ENCODE data around the gene NPHS1. TPM values are rescaled to one million over a fixed set of nuclear protein-coding genes. Genes with fewer than 3 reads are reported as not detected.

Gene NPHS1
- total and polyA plus RNA-seq, 2 experiments from 2014 or later, result not detected

GRCh38 chr19:35784503-35785338 lies 67.6 kb downstream of the NPHS1 start:
- TF ChIP-seq EZH2phosphoT487 (IDR thresholded peaks at IDR 0.05; ENCODE audit: insufficient read depth, low read depth) (no peak), EZH2 (IDR thresholded peaks at IDR 0.05; ENCODE audit: insufficient read depth, poor library complexity, severe bottlenecking) (no peak)
- Histone ChIP-seq H2AFZ (no peak overlapping the region), H3K9me3 (ENCODE audit: low read depth) (no peaks in the 10 kb centered on the region), H3K4me1 (ENCODE audit: insufficient read depth) (no peaks in the 10 kb centered on the region), H3F3A (ENCODE audit: insufficient read depth) (no peaks in the 10 kb centered on the region), H3K36me3 (ENCODE audit: low read depth) (no peaks in the 10 kb centered on the region), H3K4me2 (ENCODE audit: unreplicated experiment) (no peak overlapping the region), H3K4me3 (no peak overlapping the region), H3K79me2 (ENCODE audit: insufficient read depth) (no peaks in the 10 kb centered on the region), H3K9ac (no peak overlapping the region), H3K9me2 (ENCODE audit: insufficient read depth) (no peaks in the 10 kb centered on the region), H4K20me1 (ENCODE audit: insufficient read depth) (no peaks in the 10 kb centered on the region), H3K27me3 (replicated peaks; ENCODE audit: insufficient read depth) (no peaks in the 10 kb centered on the region), H3K27ac (no peak overlapping the region)
- WGBS, 2 experiments (ENCODE audit: low coverage in 1 of 2, low lambda C conversion rate in 2 of 2, missing lambda C conversion rate in 2 of 2), result 77 to 84% methylated on average over 19 to 44 of the region's 45 CpGs
- no peak for DNase-seq
- in situ Hi-C loops (cut with MboI), result no loop called here

GRCh38 chr19:35783469-35784434 lies 68.6 kb downstream of the NPHS1 start:
- no peaks in the 10 kb centered on the region for H3K27me3 ChIP-seq (replicated peaks; ENCODE audit: insufficient read depth)
- no peaks in the 10 kb centered on the region for H3K79me2 ChIP-seq (ENCODE audit: insufficient read depth)
- H3K4me3 ChIP-seq, result no peak overlapping the region
- no peaks in the 10 kb centered on the region for H3F3A ChIP-seq (ENCODE audit: insufficient read depth)
- TF ChIP-seq EZH2 (IDR thresholded peaks at IDR 0.05; ENCODE audit: insufficient read depth, poor library complexity, severe bottlenecking), result no peak
- no peak for TF ChIP-seq EZH2phosphoT487 (IDR thresholded peaks at IDR 0.05; ENCODE audit: insufficient read depth, low read depth)
- no peaks in the 10 kb centered on the region for H3K9me2 ChIP-seq (ENCODE audit: insufficient read depth)
- H4K20me1 ChIP-seq (ENCODE audit: insufficient read depth), result no peaks in the 10 kb centered on the region
- in situ Hi-C loops (cut with MboI), result no loop called here
- H3K9me3 ChIP-seq (ENCODE audit: low read depth), result no peaks in the 10 kb centered on the region
- no peak for DNase-seq
- H3K4me1 ChIP-seq (ENCODE audit: insufficient read depth), result no peaks in the 10 kb centered on the region
- no peaks in the 10 kb centered on the region for H3K36me3 ChIP-seq (ENCODE audit: low read depth)
- 84 to 91% methylated on average over 14 to 28 of the region's 28 CpGs for whole genome bisulfite sequencing, 2 experiments (ENCODE audit: low coverage in 1 of 2, low lambda C conversion rate in 2 of 2, missing lambda C conversion rate in 2 of 2)
- H3K9ac ChIP-seq, result no peak overlapping the region
- no peak overlapping the region for H2AFZ ChIP-seq
- no peak overlapping the region for H3K4me2 ChIP-seq (ENCODE audit: unreplicated experiment)
- no peak overlapping the region for H3K27ac ChIP-seq

- in situ Hi-C loops (cut with MboI), result no loop called here
- H3K36me3 ChIP-seq (ENCODE audit: low read depth), result no peaks in the 10 kb centered on the region
- no peaks in the 10 kb centered on the region for H3K9me3 ChIP-seq (ENCODE audit: low read depth)
- H4K20me1 ChIP-seq (ENCODE audit: insufficient read depth), result no peaks in the 10 kb centered on the region
- no peak overlapping the region for H3K4me3 ChIP-seq
- H3K27ac ChIP-seq, result no peak overlapping the region
- no peaks in the 10 kb centered on the region for H3K9me2 ChIP-seq (ENCODE audit: insufficient read depth)
- no peaks in the 10 kb centered on the region for H3F3A ChIP-seq (ENCODE audit: insufficient read depth)
- no peaks in the 10 kb centered on the region for H3K4me1 ChIP-seq (ENCODE audit: insufficient read depth)
- TF ChIP-seq EZH2 (IDR thresholded peaks at IDR 0.05; ENCODE audit: insufficient read depth, poor library complexity, severe bottlenecking) (no peak), EZH2phosphoT487 (IDR thresholded peaks at IDR 0.05; ENCODE audit: insufficient read depth, low read depth) (no peak)
- DNase-seq, result no peak
- 98 to 99% methylated on average over 9 to 11 of the region's 12 CpGs for WGBS, 2 experiments (ENCODE audit: low coverage in 1 of 2, low lambda C conversion rate in 2 of 2, missing lambda C conversion rate in 2 of 2)
- no peak overlapping the region for H2AFZ ChIP-seq
- H3K4me2 ChIP-seq (ENCODE audit: unreplicated experiment), result no peak overlapping the region
- no peak overlapping the region for H3K9ac ChIP-seq
- H3K27me3 ChIP-seq (replicated peaks; ENCODE audit: insufficient read depth), result no peaks in the 10 kb centered on the region
- no peaks in the 10 kb centered on the region for H3K79me2 ChIP-seq (ENCODE audit: insufficient read depth)
These were observed 69.7 kb downstream of the NPHS1 start for GRCh38 chr19:35782589-35782988.

- H3K4me3 ChIP-seq, result no peak overlapping the region
- H3K79me2 ChIP-seq (ENCODE audit: insufficient read depth), result no peaks in the 10 kb centered on the region
- in situ Hi-C loops (cut with MboI), result no loop called here
- H3K36me3 ChIP-seq (ENCODE audit: low read depth), result no peaks in the 10 kb centered on the region
- no peaks in the 10 kb centered on the region for H4K20me1 ChIP-seq (ENCODE audit: insufficient read depth)
- H3K27me3 ChIP-seq (replicated peaks; ENCODE audit: insufficient read depth), result no peaks in the 10 kb centered on the region
- H2AFZ ChIP-seq, result no peak overlapping the region
- H3F3A ChIP-seq (ENCODE audit: insufficient read depth), result no peaks in the 10 kb centered on the region
- no peak overlapping the region for H3K4me2 ChIP-seq (ENCODE audit: unreplicated experiment)
- no peaks in the 10 kb centered on the region for H3K9me2 ChIP-seq (ENCODE audit: insufficient read depth)
- H3K27ac ChIP-seq, result no peak overlapping the region
- no peaks in the 10 kb centered on the region for H3K4me1 ChIP-seq (ENCODE audit: insufficient read depth)
- no peak for TF ChIP-seq EZH2 (IDR thresholded peaks at IDR 0.05; ENCODE audit: insufficient read depth, poor library complexity, severe bottlenecking)
- TF ChIP-seq EZH2phosphoT487 (IDR thresholded peaks at IDR 0.05; ENCODE audit: insufficient read depth, low read depth), result no peak
- H3K9ac ChIP-seq, result no peak overlapping the region
- WGBS, 2 experiments (ENCODE audit: low coverage in 1 of 2, low lambda C conversion rate in 2 of 2, missing lambda C conversion rate in 2 of 2), result 91 to 93% methylated on average over 9 of the region's 9 CpGs
- no peaks in the 10 kb centered on the region for H3K9me3 ChIP-seq (ENCODE audit: low read depth)
- DNase-seq, result no peak
These were observed 70.7 kb downstream of the NPHS1 start for GRCh38 chr19:35781650-35782049.
